SK-N-SH (cell line): Measurements from ENCODE around the gene RBBP8. TPM values are rescaled to one million over a fixed set of nuclear protein-coding genes. Genes with fewer than 3 reads are reported as not detected.

Experiments used
- CTCF ChIA-PET: fragments of 300-600, 350-600 bp; formaldehyde crosslinking; extraction: SDS; loops from one replicate; lab custom pipeline; 2021; lab: Yijun Ruan, JAX
- POLR2A ChIA-PET: fragments of 350-600 bp; sonication (Branson Sonifier 250); formaldehyde crosslinking; extraction: SDS; loops from one replicate; lab custom pipeline; 2020; ENCODE audit warnings: antibody characterized with exemption, inconsistent platforms; lab: Yijun Ruan, JAX
- DNase-seq: peaks from one replicate; pipeline ENCODE4 v3.0.0; 2012
- H2AFZ ChIP-seq: fragments of 200-600 bp; sonication (generic); 2 replicates; pipeline ENCODE4 v1.8.1; 2016; ENCODE audit warnings: antibody characterized with exemption, mild to moderate bottlenecking, low read depth
- H3F3A ChIP-seq: fragments of 200-600 bp; sonication (generic); replicated peaks from 2 replicates; pipeline ENCODE3; 2016; ENCODE audit warnings: antibody characterized with exemption, mild to moderate bottlenecking; ENCODE audit not compliant: insufficient read depth
- H3K27ac ChIP-seq, 2 experiments: fragments of 200-500 bp in 1 of 2; fragments of 200-600 bp in 1 of 2; sonication (Bioruptor generic) in 1 of 2; sonication (generic), shearing (Covaris generic) in 1 of 2; 2 replicates each; pipeline versions ENCODE4 v1.5.1 to v1.6.1; 2014 to 2016; ENCODE audit warnings: low read depth in 2 of 2, inconsistent platforms in 1 of 2, low read length in 1 of 2, mild to moderate bottlenecking in 1 of 2, mixed read lengths in 1 of 2
- H3K27me3 ChIP-seq: fragments of 200-600 bp; sonication (generic), shearing (Covaris generic); 2 replicates; pipeline ENCODE4 v1.6.1; 2016; ENCODE audit warnings: mixed run types; ENCODE audit not compliant: insufficient read depth
- H3K36me3 ChIP-seq, 2 experiments: fragments of 200-500 bp in 1 of 2; fragments of 200-600 bp in 1 of 2; sonication (Bioruptor generic) in 1 of 2; sonication (generic) in 1 of 2; replicated peaks in 1 of 2; 2 replicates each; pipeline versions ENCODE3 to v1.5.1; 2014 to 2016; ENCODE audit warnings: low read length in 1 of 2, mild to moderate bottlenecking in 1 of 2; ENCODE audit not compliant: insufficient read depth in 2 of 2, control insufficient read depth in 1 of 2
- H3K4me1 ChIP-seq, 2 experiments: fragments of 200-500 bp in 1 of 2; fragments of 200-600 bp in 1 of 2; sonication (Bioruptor generic) in 1 of 2; sonication (generic), shearing (Covaris generic) in 1 of 2; 2 replicates each; pipeline versions ENCODE4 v1.5.1 to v1.6.1; 2014 to 2016; ENCODE audit warnings: low read depth in 1 of 2, low read length in 1 of 2, mixed run types in 1 of 2; ENCODE audit not compliant: insufficient read depth in 2 of 2, control insufficient read depth in 1 of 2
- H3K4me2 ChIP-seq: fragments of 200-600 bp; sonication (generic), shearing (Covaris generic); 2 replicates; pipeline ENCODE4 v1.6.1; 2017; ENCODE audit warnings: mixed run types
- H3K4me3 ChIP-seq, 2 experiments: fragments of 200-500 bp in 1 of 2; fragments of 200-600 bp in 1 of 2; sonication (Bioruptor generic) in 1 of 2; sonication (generic), shearing (Covaris generic) in 1 of 2; 2 replicates each; pipeline versions ENCODE4 v1.5.1 to v1.8.1; 2014 to 2016; ENCODE audit warnings: low read depth in 2 of 2, inconsistent platforms in 1 of 2, low read length in 1 of 2, mild to moderate bottlenecking in 1 of 2, mixed read lengths in 1 of 2, moderate library complexity in 1 of 2
- H3K79me2 ChIP-seq: fragments of 200-600 bp; sonication (generic); 2 replicates; pipeline ENCODE4 v1.8.1; 2017; ENCODE audit warnings: mild to moderate bottlenecking; ENCODE audit not compliant: insufficient read depth
- H3K9ac ChIP-seq: fragments of 200-600 bp; sonication (generic); 2 replicates; pipeline ENCODE4 v1.6.1; 2017; ENCODE audit warnings: mixed run types
- H3K9me2 ChIP-seq: fragments of 200-600 bp; sonication (generic); 2 replicates; pipeline ENCODE4 v1.6.1; 2017; ENCODE audit warnings: mixed run types
- H3K9me3 ChIP-seq: fragments of 200-600 bp; sonication (generic); 2 replicates; pipeline ENCODE4 v1.6.1; 2017; ENCODE audit warnings: mixed run types, mild to moderate bottlenecking, moderate library complexity
- H4K20me1 ChIP-seq: fragments of 200-600 bp; sonication (generic); 2 replicates; pipeline ENCODE4 v1.6.1; 2017; ENCODE audit warnings: mild to moderate bottlenecking, mixed run types; ENCODE audit not compliant: insufficient read depth
- EP300 ChIP-seq, 2 experiments: IDR thresholded peaks; 2 replicates each; pipeline versions ENCODE4 v1.4.0 to v1.6.1; 2012; ENCODE audit warnings: borderline replicate concordance in 1 of 2, low read depth in 1 of 2, low read length in 1 of 2
- FOSL2 ChIP-seq: IDR thresholded peaks from 2 replicates; pipeline ENCODE4 v1.4.0; 2012; ENCODE audit warnings: low read depth, mild to moderate bottlenecking, moderate library complexity, borderline replicate concordance
- FOXJ3 ChIP-seq: sonication (generic); formaldehyde crosslinking; IDR thresholded peaks from 2 replicates; pipeline ENCODE4 v1.5.1; 2020; ENCODE audit warnings: mild to moderate bottlenecking, missing genetic modification reagents
- FOXM1 ChIP-seq: IDR thresholded peaks from 2 replicates; pipeline ENCODE4 v1.4.0; 2012; ENCODE audit warnings: low read depth, mild to moderate bottlenecking
- GABPA ChIP-seq: IDR thresholded peaks from 2 replicates; pipeline ENCODE4 v1.4.0; 2012; ENCODE audit warnings: low read depth, mild to moderate bottlenecking
- GATA2 ChIP-seq: sonication (generic); formaldehyde crosslinking; IDR thresholded peaks from 2 replicates; pipeline ENCODE4 v1.5.0; 2020; ENCODE audit warnings: mild to moderate bottlenecking, missing genetic modification reagents
- JUND ChIP-seq: IDR thresholded peaks from 2 replicates; pipeline ENCODE4 v1.4.0; 2012
- MEF2A ChIP-seq: IDR thresholded peaks from 2 replicates; pipeline ENCODE4 v1.4.0; 2012; ENCODE audit warnings: low read depth, borderline replicate concordance
- MXI1 ChIP-seq: IDR thresholded peaks from 2 replicates; pipeline ENCODE4 v1.6.1; 2012; ENCODE audit warnings: mild to moderate bottlenecking, low read depth, low read length, improper control_type of control experiment
- NFIC ChIP-seq: IDR thresholded peaks from 2 replicates; pipeline ENCODE4 v1.4.0; 2012; ENCODE audit warnings: borderline replicate concordance
- NRF1 ChIP-seq: IDR thresholded peaks from 2 replicates; pipeline ENCODE4 v1.6.1; 2012; ENCODE audit warnings: low read depth, mild to moderate bottlenecking, low read length
- PBX3 ChIP-seq: IDR thresholded peaks from 2 replicates; pipeline ENCODE4; 2012
- RCOR1 ChIP-seq: fragments of 150-350 bp; IDR thresholded peaks from 2 replicates; pipeline ENCODE4 v1.6.1; 2017; ENCODE audit warnings: antibody characterized with exemption, low read length
- REST ChIP-seq: IDR thresholded peaks from 2 replicates; pipeline ENCODE4 v1.6.1; 2012; ENCODE audit warnings: mild to moderate bottlenecking, low read depth, low read length, moderate library complexity
- RFX5 ChIP-seq: IDR thresholded peaks from 2 replicates; pipeline ENCODE4 v1.6.1; 2012; ENCODE audit warnings: mild to moderate bottlenecking, improper control_type of control experiment, low read length
- RXRA ChIP-seq: IDR thresholded peaks from 2 replicates; pipeline ENCODE4 v1.4.0; 2012; ENCODE audit warnings: low read depth, mild to moderate bottlenecking, borderline replicate concordance
- SIN3A ChIP-seq: IDR thresholded peaks from 2 replicates; pipeline ENCODE4 v1.6.1; 2012; ENCODE audit warnings: low read depth, mild to moderate bottlenecking, low read length, moderate library complexity, borderline replicate concordance
- SMC3 ChIP-seq: IDR thresholded peaks from 2 replicates; pipeline ENCODE4 v1.6.1; 2012; ENCODE audit warnings: low read depth, low read length, improper control_type of control experiment
- USF2 ChIP-seq: fragments of 150-350 bp; IDR thresholded peaks from 2 replicates; pipeline ENCODE4 v1.6.1; 2017; ENCODE audit warnings: antibody characterized with exemption, low read length, low read depth, borderline replicate concordance
- ZBTB33 ChIP-seq: IDR thresholded peaks from 2 replicates; pipeline ENCODE4 v1.4.0; 2012; ENCODE audit warnings: low read depth, borderline replicate concordance
- WGBS: methylation state at CpG from one replicate; pipeline ENCODE4 v1.1.6; 2017; ENCODE audit warnings: low lambda C conversion rate; 5-methylcytosine and 5-hydroxymethylcytosine counted together
- polyA plus RNA-seq, 3 experiments: library from polyadenylated mRNA; depleted of rRNA; stranded (reverse); fragments of >200 nt; gene quantifications; 2 replicates each; pipeline ENCODE4 v1.2.3, GENCODE V29; 2012

The RBBP8 gene
- polyA plus RNA-seq, 1 of the 3 experiments (the other 2 are of a cell fraction), result 9.6 TPM

- Histone ChIP-seq H3K27me3 (no peaks in the 10 kb centered on the region), H3K9ac (no peak overlapping the region), H3K27ac (no peak overlapping the region), H3K79me2 (no peaks in the 10 kb centered on the region), H3K9me2 (no peaks in the 10 kb centered on the region; the same call in 1 of the 2 replicates), H3K9me3 (no peaks in the 10 kb centered on the region), H2AFZ (no peak overlapping the region), H3K4me1 (no peaks in the 10 kb centered on the region; a peak in 1 of 4 replicates), H3K4me2 (no peak overlapping the region), H3F3A (peaks cover 6% of the 10 kb centered on the region), H3K4me3 (no peak overlapping the region), H3K36me3 (peaks cover 9 to 13% of the 10 kb centered on the region in 2 experiments), H4K20me1 (no peaks in the 10 kb centered on the region)
- ChIA-PET CTCF (interaction anchor here (0.6 to 1.3 kb wide), 3 partner anchors 19 to 503 kb away, joined by 3 to 5 read pairs (median 3); no protein-coding TSS in a partner anchor), POLR2A (no interaction called here)
- no peak for DNase-seq
- TF ChIP-seq PBX3 (no peak), RXRA (no peak), NRF1 (no peak), EP300 (IDR thresholded peaks at IDR 0.05; ENCODE audit: borderline replicate concordance in 1 of 2, low read depth in 1 of 2, low read length in 1 of 2) (no peak), FOSL2 (no peak), MXI1 (no peak), NFIC (no peak), SIN3A (no peak), RCOR1 (no peak), JUND (no peak), GABPA (no peak), GATA2 (no peak), FOXJ3 (CRISPR knock-in tag) (no peak), REST (no peak)
Observed at GRCh38 chr18:22964722-22965121, 31.6 kb downstream of the RBBP8 start.

GRCh38 chr18:22971038-22971437 is 37.9 kb downstream of the RBBP8 start:
- no peaks in the 10 kb centered on the region for H4K20me1 ChIP-seq
- H3K27ac ChIP-seq, result no peak overlapping the region
- H3K4me1 ChIP-seq, result no peaks in the 10 kb centered on the region; a peak in 1 of 4 replicates
- no peak overlapping the region for H3K4me2 ChIP-seq
- no peak overlapping the region for H2AFZ ChIP-seq
- 90% methylated on average over 3 of the region's 3 CpGs for WGBS
- no peak overlapping the region for H3K9ac ChIP-seq
- H3K36me3 ChIP-seq, result peaks cover 18 to 25% of the 10 kb centered on the region in 2 experiments
- H3K4me3 ChIP-seq, result no peak overlapping the region
- POLR2A ChIA-PET, result no interaction called here
- CTCF ChIA-PET, result interaction anchor here (1.3 to 1.5 kb wide), 3 partner anchors 12 to 124 kb away, joined by 3 to 7 read pairs (median 4); no protein-coding TSS in a partner anchor
- DNase-seq, result no peak
- H3F3A ChIP-seq, result peaks cover 8% of the 10 kb centered on the region
- H3K9me3 ChIP-seq, result no peaks in the 10 kb centered on the region
- H3K9me2 ChIP-seq, result no peaks in the 10 kb centered on the region; the same call in 1 of the 2 replicates
- H3K79me2 ChIP-seq, result no peaks in the 10 kb centered on the region
- H3K27me3 ChIP-seq, result no peaks in the 10 kb centered on the region
- no peak for TF ChIP-seq ZBTB33
- no peak for TF ChIP-seq PBX3
- no peak for TF ChIP-seq FOXJ3 (CRISPR knock-in tag)
- no peak for TF ChIP-seq USF2
- no peak for TF ChIP-seq RXRA
- TF ChIP-seq MEF2A, result no peak
- TF ChIP-seq GATA2, result no peak
- no peak for TF ChIP-seq RFX5
- no peak for TF ChIP-seq JUND
- TF ChIP-seq FOXM1, result no peak
- no peak for TF ChIP-seq SMC3
